GM19324 (cell line): Measurements from ENCODE around the gene C12orf76.
"Not testable (repeated sequence)": the region's sequence is repeated elsewhere in the genome, so short reads cannot be mapped to it uniquely, and the experiment has no call there.

Experiments used
- ATAC-seq: cut with Tn5 transposase; IDR thresholded peaks from one replicate; pipeline ENCODE4 v1.9.1; 2021; ENCODE audit warnings: mild to moderate bottlenecking, moderate library complexity; ENCODE audit not compliant: unreplicated experiment, low FRiP score

The C12orf76 gene

GRCh38 chr12:110067531-110067930 lies 19.2 kb upstream of the C12orf76 start:
- no peak for ATAC-seq

GRCh38 chr12:110065540-110065939 lies 17.2 kb upstream of the C12orf76 start:
- no peak for ATAC-seq

- ATAC-seq = no peak
Measured at GRCh38 chr12:110062241-110062640, 13.9 kb upstream of the C12orf76 start.

GRCh38 chr12:110059651-110060000 lies 11.3 kb upstream of the C12orf76 start:
- ATAC-seq = no peak

- ATAC-seq = no peak
Measured at GRCh38 chr12:110058875-110059615, 10.7 kb upstream of the C12orf76 start.

- not testable (repeated sequence) for ATAC-seq
Measured at GRCh38 chr12:110056643-110057042, 8.3 kb upstream of the C12orf76 start.

- not testable (repeated sequence) for ATAC-seq
Measured at GRCh38 chr12:110055375-110056352, 7.3 kb upstream of the C12orf76 start.

GRCh38 chr12:110050927-110051326 lies 2.6 kb upstream of the C12orf76 start:
- ATAC-seq = no peak

- ATAC-seq = not testable (repeated sequence)
Measured at GRCh38 chr12:110049666-110050065, 1.3 kb upstream of the C12orf76 start.

GRCh38 chr12:110049034-110049433 lies 712 bp upstream of the C12orf76 start:
- ATAC-seq = not testable (repeated sequence)

- no peak for ATAC-seq
Measured at GRCh38 chr12:110047297-110047940, 903 bp downstream of the C12orf76 start.

GRCh38 chr12:110046451-110047187 lies 1.7 kb downstream of the C12orf76 start:
- no peak for ATAC-seq

- ATAC-seq = no peak
Measured at GRCh38 chr12:110042264-110042663, 6.1 kb downstream of the C12orf76 start.

- no peak for ATAC-seq
Measured at GRCh38 chr12:110039085-110039807, 9.1 kb downstream of the C12orf76 start.

GRCh38 chr12:110038741-110039084 lies 9.6 kb downstream of the C12orf76 start:
- ATAC-seq = no peak

- no peak for ATAC-seq
Measured at GRCh38 chr12:110037315-110037714, 11.0 kb downstream of the C12orf76 start.

GRCh38 chr12:110035534-110036104 lies 12.7 kb downstream of the C12orf76 start:
- ATAC-seq = no peak

GRCh38 chr12:110033888-110034287 lies 14.4 kb downstream of the C12orf76 start:
- no peak for ATAC-seq

- no peak for ATAC-seq
Measured at GRCh38 chr12:110029290-110029815, 19.0 kb downstream of the C12orf76 start.
